Measurements from ENCODE around the gene ZNF697. TPM values are rescaled to one million over a fixed set of nuclear protein-coding genes. Genes with fewer than 3 reads are reported as not detected.

ZNF697 gene
- total and polyA plus RNA-seq, 9 of the 15 experiments (the other 6 are each of a cell fraction or from before 2014, with no cell fraction given), result 2.1 to 13.6 (median 8.3) TPM

- H3K36me3 ChIP-seq (ENCODE audit: control insufficient read depth, insufficient read depth, low read length), result no peaks in the 10 kb centered on the region
- no peaks in the 10 kb centered on the region for H3K9me3 ChIP-seq (replicated peaks; ENCODE audit: control insufficient read depth, insufficient read depth, low read depth, low read length)
- no peaks in the 10 kb centered on the region for H3K9me1 ChIP-seq (ENCODE audit: control insufficient read depth, insufficient read depth, low read length)
- no peak for DNase-seq (ENCODE audit: extremely low read depth in 1 of 4, low spot score in 3 of 4)
- 11% methylated on average over 2 of the region's 2 CpGs for WGBS (ENCODE audit: insufficient coverage, low coverage, missing lambda C conversion rate)
- BruUV-seq (replicated peaks), result no TSS peak
- intact Hi-C loops (cut with micrococcal nuclease) (no loop called here), in situ Hi-C loops (cut with MboI) (no loop called here)
- no peak overlapping the region for H3K27ac ChIP-seq (ENCODE audit: extremely low read depth, low read depth, low read length)
- POLR2A ChIA-PET, result interaction anchor here (0.7 to 1.3 kb wide), 3 partner anchors 10 to 261 kb away, joined by 3 to 4 read pairs (median 4); no protein-coding TSS in a partner anchor
- no peaks in the 10 kb centered on the region for H4K20me1 ChIP-seq (replicated peaks; ENCODE audit: control insufficient read depth, insufficient read depth, low read length)
- H3K9ac ChIP-seq (ENCODE audit: insufficient read depth in 1 of 2, low read depth in 2 of 2, low read length in 2 of 2), result no peak overlapping the region
- peaks cover 14 to 30% of the 10 kb centered on the region in 2 experiments; a peak in 2 of 5 replicates for H3K27me3 ChIP-seq (ENCODE audit: control insufficient read depth in 2 of 2, insufficient read depth in 2 of 2, low read length in 2 of 2)
- TF ChIP-seq NFRKB (IDR thresholded peaks at IDR 0.05; ENCODE audit: low read depth), result no peak
- no peak for TF ChIP-seq SMAD2 (IDR thresholded peaks at IDR 0.05; ENCODE audit: low read depth, low read length)
- no peak for TF ChIP-seq FOXK2 (conservative IDR thresholded peaks at IDR 0.05 in 1 of 2, IDR thresholded peaks at IDR 0.05 in 1 of 2; ENCODE audit: low read depth in 2 of 2)
- TF ChIP-seq SAFB (IDR thresholded peaks at IDR 0.05; ENCODE audit: borderline replicate concordance, low read depth, low read length), result no peak
- TF ChIP-seq JUND (IDR thresholded peaks at IDR 0.05; ENCODE audit: borderline replicate concordance, low read depth, low read length), result no peak
- TF ChIP-seq JUND (tag; IDR thresholded peaks at IDR 0.05; ENCODE audit: borderline replicate concordance, low read depth, low read length), result no peak
- no peak for TF ChIP-seq POLR2A (conservative IDR thresholded peaks at IDR 0.05)
- TF ChIP-seq GABPA (tag; conservative IDR thresholded peaks at IDR 0.05; ENCODE audit: low read depth), result no peak
- no peak for TF ChIP-seq ZBTB1 (CRISPR knock-in tag; IDR thresholded peaks at IDR 0.05; ENCODE audit: borderline replicate concordance, low read depth)
- TF ChIP-seq BMI1 (IDR thresholded peaks at IDR 0.05; ENCODE audit: low read length), result no peak
- TF ChIP-seq PTBP1 (IDR thresholded peaks at IDR 0.05; ENCODE audit: low read depth, low read length), result no peak
- TF ChIP-seq ZNF717 (CRISPR knock-in tag; IDR thresholded peaks at IDR 0.05), result no peak
- no peak for TF ChIP-seq CREBBP (IDR thresholded peaks at IDR 0.05; ENCODE audit: low read depth, low read length)
- TF ChIP-seq ILF3 (IDR thresholded peaks at IDR 0.05; ENCODE audit: borderline replicate concordance), result no peak
- TF ChIP-seq ZNF592 (IDR thresholded peaks at IDR 0.05), result no peak
- TF ChIP-seq TEAD1 (CRISPR knock-in tag; IDR thresholded peaks at IDR 0.05), result no peak
- peaks cover 7 to 15% of the 10 kb centered on the region in 2 experiments for H3K4me1 ChIP-seq (replicated peaks in 1 of 2; ENCODE audit: control insufficient read depth in 2 of 2, insufficient read depth in 2 of 2, low read length in 2 of 2)
- no peak for ATAC-seq
- H3K4me3 ChIP-seq, result no peak overlapping the region
- FAIRE-seq, result no peak
- H3K79me2 ChIP-seq (ENCODE audit: control insufficient read depth, insufficient read depth, low read length), result peaks cover 17% of the 10 kb centered on the region
- no peak overlapping the region for H3K4me2 ChIP-seq (ENCODE audit: insufficient read depth, low read length)
- CTCF ChIA-PET (ENCODE audit: low intra/inter-chr PET ratio), result no interaction called here
- no peak overlapping the region for H2AFZ ChIP-seq (ENCODE audit: low read depth, low read length)
Observed at GRCh38 chr1:119651133-119651532, 3.1 kb upstream of the ZNF697 start.
